Measurements from ENCODE around the gene CTAG2.
"Not testable (repeated sequence)": the region's sequence is repeated elsewhere in the genome, so short reads cannot be mapped to it uniquely, and the experiment has no call there.

- not testable (repeated sequence) for TF ChIP-seq TAF1 (IDR thresholded peaks at IDR 0.05; ENCODE audit: low read depth); EP300 (conservative IDR thresholded peaks at IDR 0.05; ENCODE audit: poor library complexity, severe bottlenecking); RAD21 (conservative IDR thresholded peaks at IDR 0.05); POLR2AphosphoS5 (IDR thresholded peaks at IDR 0.05)
- TF ChIP-seq, protein P1, sequence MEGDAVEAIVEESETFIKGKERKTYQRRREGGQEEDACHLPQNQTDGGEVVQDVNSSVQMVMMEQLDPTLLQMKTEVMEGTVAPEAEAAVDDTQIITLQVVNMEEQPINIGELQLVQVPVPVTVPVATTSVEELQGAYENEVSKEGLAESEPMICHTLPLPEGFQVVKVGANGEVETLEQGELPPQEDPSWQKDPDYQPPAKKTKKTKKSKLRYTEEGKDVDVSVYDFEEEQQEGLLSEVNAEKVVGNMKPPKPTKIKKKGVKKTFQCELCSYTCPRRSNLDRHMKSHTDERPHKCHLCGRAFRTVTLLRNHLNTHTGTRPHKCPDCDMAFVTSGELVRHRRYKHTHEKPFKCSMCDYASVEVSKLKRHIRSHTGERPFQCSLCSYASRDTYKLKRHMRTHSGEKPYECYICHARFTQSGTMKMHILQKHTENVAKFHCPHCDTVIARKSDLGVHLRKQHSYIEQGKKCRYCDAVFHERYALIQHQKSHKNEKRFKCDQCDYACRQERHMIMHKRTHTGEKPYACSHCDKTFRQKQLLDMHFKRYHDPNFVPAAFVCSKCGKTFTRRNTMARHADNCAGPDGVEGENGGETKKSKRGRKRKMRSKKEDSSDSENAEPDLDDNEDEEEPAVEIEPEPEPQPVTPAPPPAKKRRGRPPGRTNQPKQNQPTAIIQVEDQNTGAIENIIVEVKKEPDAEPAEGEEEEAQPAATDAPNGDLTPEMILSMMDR (IDR thresholded peaks at IDR 0.05; ENCODE audit: poor library complexity, severe bottlenecking): not testable (repeated sequence)
- TF ChIP-seq, protein P2, sequence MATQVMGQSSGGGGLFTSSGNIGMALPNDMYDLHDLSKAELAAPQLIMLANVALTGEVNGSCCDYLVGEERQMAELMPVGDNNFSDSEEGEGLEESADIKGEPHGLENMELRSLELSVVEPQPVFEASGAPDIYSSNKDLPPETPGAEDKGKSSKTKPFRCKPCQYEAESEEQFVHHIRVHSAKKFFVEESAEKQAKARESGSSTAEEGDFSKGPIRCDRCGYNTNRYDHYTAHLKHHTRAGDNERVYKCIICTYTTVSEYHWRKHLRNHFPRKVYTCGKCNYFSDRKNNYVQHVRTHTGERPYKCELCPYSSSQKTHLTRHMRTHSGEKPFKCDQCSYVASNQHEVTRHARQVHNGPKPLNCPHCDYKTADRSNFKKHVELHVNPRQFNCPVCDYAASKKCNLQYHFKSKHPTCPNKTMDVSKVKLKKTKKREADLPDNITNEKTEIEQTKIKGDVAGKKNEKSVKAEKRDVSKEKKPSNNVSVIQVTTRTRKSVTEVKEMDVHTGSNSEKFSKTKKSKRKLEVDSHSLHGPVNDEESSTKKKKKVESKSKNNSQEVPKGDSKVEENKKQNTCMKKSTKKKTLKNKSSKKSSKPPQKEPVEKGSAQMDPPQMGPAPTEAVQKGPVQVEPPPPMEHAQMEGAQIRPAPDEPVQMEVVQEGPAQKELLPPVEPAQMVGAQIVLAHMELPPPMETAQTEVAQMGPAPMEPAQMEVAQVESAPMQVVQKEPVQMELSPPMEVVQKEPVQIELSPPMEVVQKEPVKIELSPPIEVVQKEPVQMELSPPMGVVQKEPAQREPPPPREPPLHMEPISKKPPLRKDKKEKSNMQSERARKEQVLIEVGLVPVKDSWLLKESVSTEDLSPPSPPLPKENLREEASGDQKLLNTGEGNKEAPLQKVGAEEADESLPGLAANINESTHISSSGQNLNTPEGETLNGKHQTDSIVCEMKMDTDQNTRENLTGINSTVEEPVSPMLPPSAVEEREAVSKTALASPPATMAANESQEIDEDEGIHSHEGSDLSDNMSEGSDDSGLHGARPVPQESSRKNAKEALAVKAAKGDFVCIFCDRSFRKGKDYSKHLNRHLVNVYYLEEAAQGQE (IDR thresholded peaks at IDR 0.05; ENCODE audit: borderline replicate concordance): not testable (repeated sequence)
Measured at GRCh38 chrX:154607976-154608375, 45.4 kb downstream of the CTAG2 start.
